ENCODE data around the gene CGN. TPM values are rescaled to one million over a fixed set of nuclear protein-coding genes. Genes with fewer than 3 reads are reported as not detected.

The CGN gene, protein sequence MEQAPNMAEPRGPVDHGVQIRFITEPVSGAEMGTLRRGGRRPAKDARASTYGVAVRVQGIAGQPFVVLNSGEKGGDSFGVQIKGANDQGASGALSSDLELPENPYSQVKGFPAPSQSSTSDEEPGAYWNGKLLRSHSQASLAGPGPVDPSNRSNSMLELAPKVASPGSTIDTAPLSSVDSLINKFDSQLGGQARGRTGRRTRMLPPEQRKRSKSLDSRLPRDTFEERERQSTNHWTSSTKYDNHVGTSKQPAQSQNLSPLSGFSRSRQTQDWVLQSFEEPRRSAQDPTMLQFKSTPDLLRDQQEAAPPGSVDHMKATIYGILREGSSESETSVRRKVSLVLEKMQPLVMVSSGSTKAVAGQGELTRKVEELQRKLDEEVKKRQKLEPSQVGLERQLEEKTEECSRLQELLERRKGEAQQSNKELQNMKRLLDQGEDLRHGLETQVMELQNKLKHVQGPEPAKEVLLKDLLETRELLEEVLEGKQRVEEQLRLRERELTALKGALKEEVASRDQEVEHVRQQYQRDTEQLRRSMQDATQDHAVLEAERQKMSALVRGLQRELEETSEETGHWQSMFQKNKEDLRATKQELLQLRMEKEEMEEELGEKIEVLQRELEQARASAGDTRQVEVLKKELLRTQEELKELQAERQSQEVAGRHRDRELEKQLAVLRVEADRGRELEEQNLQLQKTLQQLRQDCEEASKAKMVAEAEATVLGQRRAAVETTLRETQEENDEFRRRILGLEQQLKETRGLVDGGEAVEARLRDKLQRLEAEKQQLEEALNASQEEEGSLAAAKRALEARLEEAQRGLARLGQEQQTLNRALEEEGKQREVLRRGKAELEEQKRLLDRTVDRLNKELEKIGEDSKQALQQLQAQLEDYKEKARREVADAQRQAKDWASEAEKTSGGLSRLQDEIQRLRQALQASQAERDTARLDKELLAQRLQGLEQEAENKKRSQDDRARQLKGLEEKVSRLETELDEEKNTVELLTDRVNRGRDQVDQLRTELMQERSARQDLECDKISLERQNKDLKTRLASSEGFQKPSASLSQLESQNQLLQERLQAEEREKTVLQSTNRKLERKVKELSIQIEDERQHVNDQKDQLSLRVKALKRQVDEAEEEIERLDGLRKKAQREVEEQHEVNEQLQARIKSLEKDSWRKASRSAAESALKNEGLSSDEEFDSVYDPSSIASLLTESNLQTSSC
- 10 to 100 TPM; 33.6 to 71.0 (median 44.6) TPM for total RNA-seq

DNA sequence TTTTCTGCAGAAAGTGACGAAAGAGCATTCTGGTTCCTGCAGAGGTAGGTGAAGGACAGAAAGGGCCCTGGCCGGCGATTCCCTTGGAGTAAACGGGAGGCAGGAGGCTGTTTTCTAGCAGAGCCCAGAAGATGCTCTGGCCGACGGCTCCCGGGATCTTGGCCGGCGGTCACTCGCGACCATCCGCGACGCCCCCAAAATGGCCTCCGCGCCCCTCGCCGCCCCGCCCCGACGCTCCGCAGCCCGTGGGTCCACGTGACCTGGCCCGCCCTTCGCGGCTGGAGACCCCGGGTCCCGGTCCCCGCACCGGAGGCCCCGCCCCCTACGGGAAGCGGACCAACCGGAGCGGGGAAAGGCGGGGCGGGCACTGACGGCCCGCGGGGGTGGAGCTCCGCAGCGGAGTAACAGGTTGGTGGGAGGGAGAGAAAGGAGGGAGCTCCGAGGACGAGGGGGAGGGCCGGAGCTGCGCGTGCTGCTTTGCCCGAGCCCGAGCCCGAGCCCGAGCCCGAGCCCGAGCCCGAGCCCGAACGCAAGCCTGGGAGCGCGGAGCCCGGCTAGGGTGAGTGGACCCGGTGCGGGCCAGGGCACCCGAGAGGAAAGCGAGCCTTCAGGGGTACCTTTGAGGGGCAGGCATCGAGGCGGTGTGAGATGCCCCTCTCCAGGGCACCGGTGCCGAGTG, at the start of gene CGN:
TSS of gene CGN (plus strand) at position 431 of the 679 bp plus-strand sequence. CDS start 7,133 bp downstream, outside the sequence.
- no peak for TF ChIP-seq POLR2A (IDR thresholded peaks at IDR 0.05)
- TF ChIP-seq, protein P1, sequence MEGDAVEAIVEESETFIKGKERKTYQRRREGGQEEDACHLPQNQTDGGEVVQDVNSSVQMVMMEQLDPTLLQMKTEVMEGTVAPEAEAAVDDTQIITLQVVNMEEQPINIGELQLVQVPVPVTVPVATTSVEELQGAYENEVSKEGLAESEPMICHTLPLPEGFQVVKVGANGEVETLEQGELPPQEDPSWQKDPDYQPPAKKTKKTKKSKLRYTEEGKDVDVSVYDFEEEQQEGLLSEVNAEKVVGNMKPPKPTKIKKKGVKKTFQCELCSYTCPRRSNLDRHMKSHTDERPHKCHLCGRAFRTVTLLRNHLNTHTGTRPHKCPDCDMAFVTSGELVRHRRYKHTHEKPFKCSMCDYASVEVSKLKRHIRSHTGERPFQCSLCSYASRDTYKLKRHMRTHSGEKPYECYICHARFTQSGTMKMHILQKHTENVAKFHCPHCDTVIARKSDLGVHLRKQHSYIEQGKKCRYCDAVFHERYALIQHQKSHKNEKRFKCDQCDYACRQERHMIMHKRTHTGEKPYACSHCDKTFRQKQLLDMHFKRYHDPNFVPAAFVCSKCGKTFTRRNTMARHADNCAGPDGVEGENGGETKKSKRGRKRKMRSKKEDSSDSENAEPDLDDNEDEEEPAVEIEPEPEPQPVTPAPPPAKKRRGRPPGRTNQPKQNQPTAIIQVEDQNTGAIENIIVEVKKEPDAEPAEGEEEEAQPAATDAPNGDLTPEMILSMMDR (IDR thresholded peaks at IDR 0.05), result no peak
- peak within 1 kb of the TSS; percentile 28 for H3K4me3 ChIP-seq (ENCODE audit: low read depth, poor library complexity, severe bottlenecking)
- intact Hi-C loops (cut with DNase I; ENCODE audit: low total_unique reads), result no loop called here
- DNase-seq (ENCODE audit: low spot score in 2 of 2), result peak; percentile 71 to 96
- WGBS, 2 donors, result 1% methylated on average over 20 to 46 of the region's 68 CpGs

DNA sequence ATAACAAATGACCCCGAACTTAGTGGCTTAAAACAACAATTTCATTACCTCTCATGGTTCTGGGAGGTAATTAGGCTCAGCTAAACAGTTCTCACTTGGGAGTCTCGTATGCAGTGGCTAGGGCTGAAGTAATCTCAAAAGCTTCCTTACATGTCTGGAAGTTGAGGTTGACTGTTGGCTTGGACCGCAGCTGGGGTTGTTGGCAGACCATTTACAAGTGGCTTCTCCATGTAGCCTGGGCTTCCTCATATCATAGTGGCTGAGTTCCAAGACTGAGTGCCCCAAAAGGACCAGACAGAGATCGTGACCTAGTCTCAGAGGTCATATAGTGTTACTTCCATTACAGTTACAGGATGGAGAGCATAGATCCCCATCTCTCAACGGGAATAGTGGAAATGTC, 49.5 kb upstream of the CGN start:
- WGBS, 2 donors, result 77% methylated on average over 5 of the region's 5 CpGs
- DNase-seq (ENCODE audit: low spot score in 2 of 2), result no peak
- TF ChIP-seq, protein P1 (IDR thresholded peaks at IDR 0.05), result no peak
- no peak for TF ChIP-seq POLR2A (IDR thresholded peaks at IDR 0.05)
- intact Hi-C loops (cut with DNase I; ENCODE audit: low total_unique reads), result no loop called here
- no peak overlapping the region for H3K4me3 ChIP-seq (ENCODE audit: low read depth, poor library complexity, severe bottlenecking)

DNA sequence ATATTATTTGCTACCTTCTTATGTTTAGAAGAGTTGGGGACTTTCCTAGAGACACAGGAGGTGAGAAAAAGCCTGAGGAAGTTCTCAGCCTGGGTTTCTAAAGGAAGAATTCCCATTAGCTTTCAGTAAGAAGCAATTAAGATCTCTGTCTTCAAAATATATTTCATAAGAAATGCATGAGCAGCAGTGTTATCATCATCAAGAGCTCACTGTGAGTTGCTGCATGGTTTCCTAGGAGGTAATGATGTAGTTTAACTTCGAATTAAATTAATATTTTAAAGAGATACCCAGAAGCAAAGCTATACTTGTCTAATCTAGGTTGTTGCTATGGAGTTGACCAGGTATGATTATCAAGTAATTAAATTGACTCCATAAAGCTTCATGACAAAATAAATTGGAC, 46.2 kb upstream of the CGN start:
- no peak for DNase-seq (ENCODE audit: low spot score in 2 of 2)
- H3K4me3 ChIP-seq (ENCODE audit: low read depth, poor library complexity, severe bottlenecking), result no peak overlapping the region
- intact Hi-C loops (cut with DNase I; ENCODE audit: low total_unique reads), result no loop called here
- 42 to 57% methylated on average over 1 of the region's 1 CpG for WGBS, 2 donors
- TF ChIP-seq, protein P1 (IDR thresholded peaks at IDR 0.05), result no peak
- no peak for TF ChIP-seq POLR2A (IDR thresholded peaks at IDR 0.05)

DNA sequence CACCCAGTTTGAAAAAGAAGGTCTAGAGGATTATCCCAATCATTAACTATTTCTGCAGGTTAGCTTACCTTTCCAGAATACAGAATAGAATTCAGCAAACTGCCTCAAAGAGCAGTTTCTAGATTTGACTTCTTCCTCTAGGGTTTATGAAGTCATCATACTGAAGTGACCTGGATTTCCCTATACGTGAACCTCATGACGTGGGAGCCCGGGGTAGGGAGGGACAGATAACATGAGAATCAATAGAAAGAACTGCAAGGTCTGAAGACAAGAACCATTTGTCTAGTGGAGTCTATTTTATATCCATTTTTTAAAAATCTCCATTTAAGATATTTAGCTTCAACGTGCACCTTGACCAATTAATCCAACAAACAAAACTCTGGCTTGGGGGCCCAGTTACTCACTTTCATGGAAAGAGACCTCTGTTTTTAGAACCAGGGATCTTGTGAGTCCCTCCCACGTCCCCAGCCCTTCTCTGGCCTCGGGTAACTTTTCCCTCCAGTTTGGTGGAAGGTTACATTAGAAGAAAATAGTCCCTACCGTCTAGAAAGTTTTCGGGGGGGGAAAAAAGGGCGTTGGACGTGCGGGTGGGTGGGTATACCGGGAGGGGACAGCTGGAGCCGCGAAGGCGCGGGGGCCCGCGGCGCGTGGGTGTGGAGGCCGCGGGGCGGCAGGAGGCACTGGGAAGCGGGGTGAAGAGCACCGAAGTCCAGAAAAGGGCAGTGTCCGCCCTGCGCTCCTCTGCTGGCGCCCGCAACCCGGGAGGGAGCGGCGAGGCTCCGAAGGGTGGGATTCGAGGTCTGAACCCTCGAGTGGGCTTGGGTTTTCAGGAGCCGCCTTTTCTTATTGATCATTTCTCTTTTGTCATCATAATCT, 38.1 kb upstream of the CGN start:
- intact Hi-C loops (cut with DNase I; ENCODE audit: low total_unique reads), result no loop called here
- WGBS, 2 donors, result 3 to 4% methylated on average over 36 of the region's 36 CpGs
- TF ChIP-seq, protein P1 (IDR thresholded peaks at IDR 0.05), result no peak
- TF ChIP-seq POLR2A (IDR thresholded peaks at IDR 0.05), result no peak
- peak overlapping the region; percentile 25 for H3K4me3 ChIP-seq (ENCODE audit: low read depth, poor library complexity, severe bottlenecking)
- DNase-seq (ENCODE audit: low spot score in 2 of 2), result peak; percentile 26 to 83
